ENCODE measurements around the gene LRMDA. TPM values are rescaled to one million over a fixed set of nuclear protein-coding genes. Genes with fewer than 3 reads are reported as not detected.

The LRMDA gene
- total RNA-seq, 4 donors from 2014 or later: 0.88 to 14.1 (median 5.1) TPM; not detected in 1

DNA sequence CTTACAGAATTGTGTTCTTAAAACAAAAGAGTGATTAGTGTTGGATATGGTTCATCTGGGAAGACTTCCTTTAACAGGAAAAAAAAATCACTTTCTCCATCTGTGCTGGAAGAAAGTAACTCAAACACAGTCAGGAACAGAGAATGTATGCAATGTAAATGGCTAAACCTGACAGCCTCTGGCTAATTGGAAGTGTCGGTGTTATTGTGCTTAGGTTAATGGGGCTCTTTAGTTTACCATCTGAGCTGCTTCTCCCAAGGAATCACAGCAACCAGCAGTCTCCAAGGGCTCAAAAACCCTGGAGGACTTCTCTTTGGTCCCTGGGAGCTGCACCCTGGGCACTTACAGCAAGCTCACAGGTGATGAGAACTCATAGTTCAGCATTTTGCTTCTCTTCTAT lies 724.5 kb downstream of the LRMDA start:
- DNase-seq: no peak
- Histone ChIP-seq H3K9me3 (no peaks in the 10 kb centered on the region), H3K27me3 (no peaks in the 10 kb centered on the region), H3K4me1 (no peaks in the 10 kb centered on the region), H3K36me3 (no peaks in the 10 kb centered on the region), H3K4me3 (no peak overlapping the region), H3K27ac (no peak overlapping the region)
- TF ChIP-seq, protein P1, sequence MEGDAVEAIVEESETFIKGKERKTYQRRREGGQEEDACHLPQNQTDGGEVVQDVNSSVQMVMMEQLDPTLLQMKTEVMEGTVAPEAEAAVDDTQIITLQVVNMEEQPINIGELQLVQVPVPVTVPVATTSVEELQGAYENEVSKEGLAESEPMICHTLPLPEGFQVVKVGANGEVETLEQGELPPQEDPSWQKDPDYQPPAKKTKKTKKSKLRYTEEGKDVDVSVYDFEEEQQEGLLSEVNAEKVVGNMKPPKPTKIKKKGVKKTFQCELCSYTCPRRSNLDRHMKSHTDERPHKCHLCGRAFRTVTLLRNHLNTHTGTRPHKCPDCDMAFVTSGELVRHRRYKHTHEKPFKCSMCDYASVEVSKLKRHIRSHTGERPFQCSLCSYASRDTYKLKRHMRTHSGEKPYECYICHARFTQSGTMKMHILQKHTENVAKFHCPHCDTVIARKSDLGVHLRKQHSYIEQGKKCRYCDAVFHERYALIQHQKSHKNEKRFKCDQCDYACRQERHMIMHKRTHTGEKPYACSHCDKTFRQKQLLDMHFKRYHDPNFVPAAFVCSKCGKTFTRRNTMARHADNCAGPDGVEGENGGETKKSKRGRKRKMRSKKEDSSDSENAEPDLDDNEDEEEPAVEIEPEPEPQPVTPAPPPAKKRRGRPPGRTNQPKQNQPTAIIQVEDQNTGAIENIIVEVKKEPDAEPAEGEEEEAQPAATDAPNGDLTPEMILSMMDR (IDR thresholded peaks at IDR 0.05): no peak
- no peak for TF ChIP-seq POLR2A (IDR thresholded peaks at IDR 0.05)
- 71% methylated on average over 1 of the region's 1 CpG for WGBS, 2 donors
- intact Hi-C loops (cut with DNase I): no loop called here

DNA sequence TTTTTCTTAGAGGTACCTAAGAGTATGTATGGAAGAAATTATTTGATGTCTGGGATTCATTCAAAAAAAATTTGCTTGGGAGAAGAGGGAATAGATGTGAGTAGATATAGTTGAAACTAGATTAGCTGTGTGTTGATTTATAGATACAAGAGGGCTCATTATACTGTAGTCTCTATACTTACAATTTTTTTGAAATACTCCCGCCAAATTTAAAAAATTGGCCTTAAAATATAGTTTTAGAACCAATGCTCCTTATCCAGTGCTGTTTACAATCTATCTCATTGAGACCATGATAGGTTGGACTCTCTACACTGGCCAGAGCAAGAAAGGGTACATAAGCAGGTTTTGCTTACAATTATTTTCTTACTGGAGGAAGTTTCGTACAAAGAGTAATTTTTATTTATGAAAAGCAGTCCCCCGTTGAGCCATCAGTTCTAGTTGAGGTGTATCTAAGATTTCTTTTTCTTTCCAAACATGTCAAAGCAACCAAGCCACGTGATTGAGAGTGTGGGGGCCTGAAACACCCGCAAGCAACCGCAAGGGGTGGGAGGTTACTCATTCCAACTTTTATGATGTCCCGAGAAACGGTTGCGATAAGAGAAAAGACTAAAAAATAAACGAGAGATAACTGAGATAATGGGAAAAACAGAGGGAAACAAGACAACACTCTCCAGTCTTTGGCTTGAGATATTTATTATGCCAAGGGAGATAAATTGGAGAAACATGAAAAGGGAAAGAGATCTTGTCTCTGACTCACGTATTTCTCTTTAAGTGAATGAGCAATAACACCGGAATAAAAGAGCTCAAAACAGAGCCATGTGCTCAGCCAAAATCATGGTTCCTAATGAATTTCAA lies 729.2 kb downstream of the LRMDA start:
- intact Hi-C loops (cut with DNase I): no loop called here
- no peak for TF ChIP-seq POLR2A (IDR thresholded peaks at IDR 0.05)
- TF ChIP-seq, protein P1 (IDR thresholded peaks at IDR 0.05): no peak
- Histone ChIP-seq H3K36me3 (no peaks in the 10 kb centered on the region), H3K9me3 (no peaks in the 10 kb centered on the region), H3K4me3 (no peak overlapping the region), H3K4me1 (no peaks in the 10 kb centered on the region), H3K27me3 (no peaks in the 10 kb centered on the region), H3K27ac (no peak overlapping the region)
- DNase-seq: no peak
- WGBS, 2 donors: 70 to 78% methylated on average over 12 of the region's 12 CpGs

DNA sequence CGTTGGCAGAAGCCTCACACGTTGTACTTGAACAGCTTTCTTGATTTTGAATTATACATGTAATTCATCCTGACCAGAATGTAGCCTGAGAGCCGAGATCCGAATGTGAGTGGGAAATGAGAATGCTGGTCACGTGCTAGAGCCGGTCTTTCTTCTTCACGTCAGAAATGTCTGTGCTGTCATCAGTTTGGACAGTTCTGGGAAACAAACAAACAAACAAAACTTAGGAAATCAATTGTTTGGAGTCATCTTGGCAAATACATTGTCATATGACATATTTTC lies 729.8 kb downstream of the LRMDA start:
- H3K36me3 ChIP-seq: no peaks in the 10 kb centered on the region
- H3K9me3 ChIP-seq: no peaks in the 10 kb centered on the region
- no peak for DNase-seq
- no peaks in the 10 kb centered on the region for H3K4me1 ChIP-seq
- intact Hi-C loops (cut with DNase I): no loop called here
- no peaks in the 10 kb centered on the region for H3K27me3 ChIP-seq
- 68 to 71% methylated on average over 7 of the region's 7 CpGs for WGBS, 2 donors
- H3K27ac ChIP-seq: no peak overlapping the region
- no peak for TF ChIP-seq POLR2A (IDR thresholded peaks at IDR 0.05)
- TF ChIP-seq, protein P1 (IDR thresholded peaks at IDR 0.05): no peak
- H3K4me3 ChIP-seq: no peak overlapping the region

DNA sequence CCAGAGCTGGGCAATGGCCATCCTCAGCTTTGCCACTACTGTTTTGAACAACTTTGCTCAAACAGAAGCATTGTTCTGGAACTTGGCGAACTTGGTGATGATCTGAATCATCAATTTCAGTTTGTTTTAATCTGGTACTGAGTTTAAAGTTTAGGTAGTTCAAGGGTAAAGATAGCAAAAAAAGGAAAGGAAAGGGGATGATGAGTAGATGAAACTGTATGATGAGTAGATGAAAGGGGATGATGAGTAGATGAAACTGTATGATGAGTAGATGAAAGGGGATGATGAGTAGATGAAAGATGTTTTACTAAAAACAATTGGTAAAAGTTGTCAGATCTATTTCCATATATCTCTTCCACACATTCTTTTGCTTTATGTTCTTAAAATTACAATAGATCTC lies 737.0 kb downstream of the LRMDA start:
- no peak for TF ChIP-seq POLR2A (IDR thresholded peaks at IDR 0.05)
- H3K36me3 ChIP-seq: no peaks in the 10 kb centered on the region
- no peaks in the 10 kb centered on the region for H3K9me3 ChIP-seq
- H3K27ac ChIP-seq: no peak overlapping the region
- no peak overlapping the region for H3K4me3 ChIP-seq
- no peak for DNase-seq
- H3K27me3 ChIP-seq: no peaks in the 10 kb centered on the region
- intact Hi-C loops (cut with DNase I): no loop called here
- no peaks in the 10 kb centered on the region for H3K4me1 ChIP-seq
- WGBS, 2 donors: 75 to 94% methylated on average over 1 of the region's 1 CpG

DNA sequence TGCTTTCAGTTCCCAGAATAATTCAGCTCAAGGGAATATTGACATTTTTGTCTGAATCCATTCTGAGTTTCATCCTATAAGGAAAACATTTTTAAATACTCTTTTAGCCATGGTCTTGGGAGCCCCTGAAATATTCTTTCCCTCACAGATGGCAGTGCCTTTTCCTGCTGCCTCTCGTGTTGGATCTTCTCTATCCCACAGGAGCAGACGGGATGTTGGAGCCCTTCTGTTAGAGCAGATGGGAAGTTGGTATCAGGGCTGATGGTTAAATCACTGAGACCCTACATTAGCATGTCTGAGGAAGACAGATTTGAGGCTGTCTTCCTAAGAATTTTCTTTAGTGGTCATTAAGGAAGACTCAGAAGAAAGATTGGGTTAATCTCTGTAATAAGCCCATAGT lies 737.8 kb downstream of the LRMDA start:
- Histone ChIP-seq H3K27ac (no peak overlapping the region), H3K27me3 (no peaks in the 10 kb centered on the region), H3K36me3 (no peaks in the 10 kb centered on the region), H3K4me3 (no peak overlapping the region), H3K9me3 (no peaks in the 10 kb centered on the region), H3K4me1 (no peaks in the 10 kb centered on the region)
- TF ChIP-seq POLR2A (IDR thresholded peaks at IDR 0.05): no peak
- TF ChIP-seq, protein P1 (IDR thresholded peaks at IDR 0.05): no peak
- no peak for DNase-seq
- WGBS, 2 donors: 76 to 82% methylated on average over 2 of the region's 2 CpGs
- intact Hi-C loops (cut with DNase I): no loop called here

DNA sequence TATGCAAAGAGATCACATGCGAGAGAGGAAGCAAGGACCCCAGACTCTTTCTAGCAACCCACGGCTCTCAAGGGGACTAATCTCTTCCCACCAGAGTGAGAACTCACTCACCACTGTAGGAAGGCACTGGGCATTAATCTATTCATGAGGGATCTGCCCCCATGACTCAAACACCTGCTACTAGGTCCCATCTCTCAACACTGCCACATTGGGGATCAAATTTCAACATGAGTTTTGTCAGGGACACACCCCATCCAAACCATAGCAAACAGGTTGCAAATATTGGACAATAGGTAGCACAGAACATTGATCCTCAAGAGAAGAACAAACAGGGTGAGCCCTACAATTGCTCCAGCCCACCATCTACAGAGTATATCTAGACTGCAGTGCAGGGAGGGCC lies 740.6 kb downstream of the LRMDA start:
- Histone ChIP-seq H3K36me3 (no peaks in the 10 kb centered on the region), H3K27me3 (no peaks in the 10 kb centered on the region), H3K4me3 (no peak overlapping the region), H3K27ac (no peak overlapping the region), H3K9me3 (no peaks in the 10 kb centered on the region), H3K4me1 (no peaks in the 10 kb centered on the region)
- no peak for DNase-seq
- intact Hi-C loops (cut with DNase I): no loop called here
- TF ChIP-seq, protein P1 (IDR thresholded peaks at IDR 0.05): no peak
- no peak for TF ChIP-seq POLR2A (IDR thresholded peaks at IDR 0.05)
- 77 to 100% methylated on average over 1 to 2 of the region's 2 CpGs for WGBS, 2 donors
